Neuron (in vitro differentiated cells): ENCODE measurements around the gene CDC16.
"Not testable (repeated sequence)": the region's sequence is repeated elsewhere in the genome, so short reads cannot be mapped to it uniquely, and the experiment has no call there.

Experiments used
- H2AFZ ChIP-seq: one replicate; pipeline ENCODE4 v1.6.1; 2013; ENCODE audit warnings: low read depth, mild to moderate bottlenecking, inconsistent platforms, low read length, moderate library complexity
- H3K27me3 ChIP-seq: one replicate; pipeline ENCODE4 v1.6.1; 2013; ENCODE audit warnings: low read length; ENCODE audit not compliant: insufficient read depth
- H3K36me3 ChIP-seq: one replicate; pipeline ENCODE4 v1.6.1; 2013; ENCODE audit warnings: low read length; ENCODE audit not compliant: insufficient read depth
- H3K4me1 ChIP-seq: one replicate; pipeline ENCODE4 v1.6.1; 2013; ENCODE audit warnings: low read length; ENCODE audit not compliant: insufficient read depth
- H3K4me3 ChIP-seq: 2 replicates; pipeline ENCODE4 v1.5.1; 2013; ENCODE audit warnings: mild to moderate bottlenecking, low read length, moderate library complexity
- H3K9me3 ChIP-seq: one replicate; pipeline ENCODE4 v1.6.1; 2013; ENCODE audit warnings: low read length

CDC16 gene

GRCh38 chr13:114234266-114234644, 442 bp upstream of the CDC16 start:
- Histone ChIP-seq H3K9me3 (no peaks in the 10 kb centered on the region), H3K27me3 (no peaks in the 10 kb centered on the region), H3K4me1 (peaks cover 18% of the 10 kb centered on the region), H3K36me3 (peaks cover 23% of the 10 kb centered on the region), H2AFZ (peak overlapping the region; percentile 94), H3K4me3 (peak overlapping the region; percentile 98)

GRCh38 chr13:114235697-114236096, 1.0 kb downstream of the CDC16 start:
- Histone ChIP-seq H3K4me3 (peak overlapping the region; percentile 98), H2AFZ (no peak overlapping the region), H3K27me3 (no peaks in the 10 kb centered on the region), H3K4me1 (peaks cover 8% of the 10 kb centered on the region), H3K9me3 (no peaks in the 10 kb centered on the region), H3K36me3 (peaks cover 34% of the 10 kb centered on the region)

- Histone ChIP-seq H3K9me3 (no peaks in the 10 kb centered on the region), H3K27me3 (no peaks in the 10 kb centered on the region), H3K4me1 (peaks cover 8% of the 10 kb centered on the region), H2AFZ (no peak overlapping the region), H3K36me3 (peaks cover 39% of the 10 kb centered on the region), H3K4me3 (peak overlapping the region; percentile 98)
Observed at GRCh38 chr13:114236227-114236626, 1.5 kb downstream of the CDC16 start.

GRCh38 chr13:114237415-114238112, 2.9 kb downstream of the CDC16 start:
- peaks cover 8% of the 10 kb centered on the region for H3K4me1 ChIP-seq
- H3K27me3 ChIP-seq = no peaks in the 10 kb centered on the region
- H3K4me3 ChIP-seq = no peak overlapping the region
- H3K36me3 ChIP-seq = peaks cover 53% of the 10 kb centered on the region
- H3K9me3 ChIP-seq = no peaks in the 10 kb centered on the region
- no peak overlapping the region for H2AFZ ChIP-seq

- Histone ChIP-seq H3K36me3 (peaks cover 92% of the 10 kb centered on the region), H3K9me3 (peaks cover 2% of the 10 kb centered on the region), H3K4me3 (no peak overlapping the region), H3K4me1 (no peaks in the 10 kb centered on the region), H2AFZ (no peak overlapping the region), H3K27me3 (no peaks in the 10 kb centered on the region)
Observed at GRCh38 chr13:114241918-114242317, 7.2 kb downstream of the CDC16 start.

GRCh38 chr13:114243971-114244370, 9.3 kb downstream of the CDC16 start:
- Histone ChIP-seq H3K9me3 (peaks cover 2% of the 10 kb centered on the region), H2AFZ (no peak overlapping the region), H3K4me3 (no peak overlapping the region), H3K36me3 (peaks cover 95% of the 10 kb centered on the region), H3K27me3 (no peaks in the 10 kb centered on the region), H3K4me1 (no peaks in the 10 kb centered on the region)

- Histone ChIP-seq H3K27me3 (no peaks in the 10 kb centered on the region), H3K9me3 (peaks cover 2% of the 10 kb centered on the region), H3K36me3 (peaks cover 95% of the 10 kb centered on the region), H3K4me1 (no peaks in the 10 kb centered on the region), H2AFZ (no peak overlapping the region), H3K4me3 (no peak overlapping the region)
Observed at GRCh38 chr13:114244637-114245036, 9.9 kb downstream of the CDC16 start.

GRCh38 chr13:114248011-114248410, 13.3 kb downstream of the CDC16 start:
- Histone ChIP-seq H3K4me3 (no peak overlapping the region), H3K9me3 (peaks cover 2% of the 10 kb centered on the region), H3K27me3 (no peaks in the 10 kb centered on the region), H3K36me3 (peaks cover 96% of the 10 kb centered on the region), H3K4me1 (no peaks in the 10 kb centered on the region), H2AFZ (no peak overlapping the region)

GRCh38 chr13:114249077-114249476, 14.4 kb downstream of the CDC16 start:
- H3K9me3 ChIP-seq = peaks cover 2% of the 10 kb centered on the region
- H3K36me3 ChIP-seq = peaks cover 89% of the 10 kb centered on the region
- no peak overlapping the region for H3K4me3 ChIP-seq
- no peaks in the 10 kb centered on the region for H3K4me1 ChIP-seq
- no peaks in the 10 kb centered on the region for H3K27me3 ChIP-seq
- no peak overlapping the region for H2AFZ ChIP-seq

- H3K9me3 ChIP-seq, H3K4me3 ChIP-seq, H3K4me1 ChIP-seq, H3K27me3 ChIP-seq, H2AFZ ChIP-seq: not testable (repeated sequence)
- peaks cover 88% of the 10 kb centered on the region for H3K36me3 ChIP-seq
Observed at GRCh38 chr13:114251639-114252440, 17.1 kb downstream of the CDC16 start.

- H3K9me3 ChIP-seq = no peaks in the 10 kb centered on the region
- H3K4me3 ChIP-seq = no peak overlapping the region
- no peak overlapping the region for H2AFZ ChIP-seq
- H3K36me3 ChIP-seq = peaks cover 89% of the 10 kb centered on the region
- H3K27me3 ChIP-seq = no peaks in the 10 kb centered on the region
- no peaks in the 10 kb centered on the region for H3K4me1 ChIP-seq
Observed at GRCh38 chr13:114256547-114256946, 21.9 kb downstream of the CDC16 start.

GRCh38 chr13:114257014-114257413, 22.3 kb downstream of the CDC16 start:
- Histone ChIP-seq H3K4me3 (no peak overlapping the region), H3K9me3 (no peaks in the 10 kb centered on the region), H2AFZ (no peak overlapping the region), H3K36me3 (peaks cover 88% of the 10 kb centered on the region), H3K4me1 (no peaks in the 10 kb centered on the region), H3K27me3 (no peaks in the 10 kb centered on the region)

GRCh38 chr13:114258589-114258988, 23.9 kb downstream of the CDC16 start:
- Histone ChIP-seq H3K9me3 (no peaks in the 10 kb centered on the region), H3K4me1 (no peaks in the 10 kb centered on the region), H2AFZ (no peak overlapping the region), H3K36me3 (peaks cover 90% of the 10 kb centered on the region), H3K27me3 (no peaks in the 10 kb centered on the region), H3K4me3 (no peak overlapping the region)
